ENCODE measurements around the gene SPATA25.

- TF ChIP-seq CTCF (conservative IDR thresholded peaks at IDR 0.05; ENCODE audit: low read depth, low read length) (no peak), EZH2 (IDR thresholded peaks at IDR 0.05; ENCODE audit: low read length, unreplicated experiment) (no peak)
Observed at GRCh38 chr20:45902199-45902701, 14.8 kb upstream of the SPATA25 start.
